ENCODE data around the gene MAPK13. TPM values are rescaled to one million over a fixed set of nuclear protein-coding genes. Genes with fewer than 3 reads are reported as not detected.
A peak's percentile ranks its signal among the peaks of the same experiment; 100 is the strongest.

The MAPK13 gene
- total and polyA plus RNA-seq, 2 donors (not counting 1 experiment from before 2014, with no cell fraction given) = 20.6 to 34.8 TPM

DNA sequence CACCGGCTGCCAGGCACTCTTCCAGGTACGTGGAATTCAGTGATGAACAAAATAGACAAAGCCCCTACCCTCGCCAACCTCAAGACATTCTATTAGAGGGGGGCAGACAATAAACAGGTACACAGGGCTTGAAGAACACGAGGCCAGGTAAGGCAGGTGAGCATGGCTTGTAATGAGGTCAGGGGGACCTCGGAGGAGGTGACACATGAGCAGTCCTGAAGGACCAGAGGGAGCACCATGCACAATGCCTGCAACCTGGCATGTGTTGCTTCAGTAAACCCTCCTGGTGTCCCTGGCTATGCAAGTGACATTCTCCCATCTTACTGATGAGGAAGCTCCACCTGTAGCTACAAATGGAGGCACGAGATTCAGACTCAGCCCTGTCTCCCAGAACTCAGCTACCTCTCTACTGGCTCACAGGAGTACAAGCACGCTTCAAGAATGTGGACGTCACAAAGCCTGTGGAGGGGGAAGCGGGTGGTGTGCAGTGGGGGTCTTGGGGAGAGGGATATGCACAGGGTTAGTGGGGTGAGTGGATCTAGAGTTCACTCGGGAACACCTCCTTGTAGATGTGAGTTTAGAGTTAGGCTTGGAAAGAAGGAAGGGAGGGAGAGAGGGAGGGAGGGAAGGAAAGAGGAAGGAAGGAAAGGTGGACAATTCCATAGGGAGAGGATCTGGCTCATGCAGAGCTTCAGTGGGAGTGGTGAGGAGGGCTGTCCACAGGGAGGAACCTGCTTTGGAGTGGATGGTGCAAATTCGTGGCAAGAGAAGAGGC, 7.6 kb upstream of the MAPK13 start:
- Histone ChIP-seq H2AFZ (ENCODE audit: insufficient read depth, low read depth, low read length, poor library complexity, severe bottlenecking) (no peak overlapping the region), H3K4me2 (replicated peaks; ENCODE audit: low read depth, low read length, poor library complexity, severe bottlenecking) (peak overlapping the region; percentile 60), H3K4me1 (ENCODE audit: control insufficient read depth in 2 of 2, insufficient read depth in 2 of 2, low read length in 2 of 2) (peaks cover 66 to 78% of the 10 kb centered on the region in 2 donors), H3K9me3 (ENCODE audit: control extremely low read depth in 1 of 3, control insufficient read depth in 2 of 3, insufficient read depth in 1 of 3, low read length in 2 of 3) (peaks cover 0 to 5% (median 0%) of the 10 kb centered on the region in 3 donors), H3K9ac (ENCODE audit: low read length) (no peak overlapping the region), H3K27me3 (replicated peaks in 1 of 4; ENCODE audit: control extremely low read depth in 1 of 4, control insufficient read depth in 3 of 4, insufficient read depth in 4 of 4, low read length in 3 of 4) (no peaks in the 10 kb centered on the region), H3K79me2 (ENCODE audit: control insufficient read depth, insufficient read depth, low read length) (peaks cover 10% of the 10 kb centered on the region), H4K20me1 (ENCODE audit: control insufficient read depth, insufficient read depth, low read length, poor library complexity, severe bottlenecking) (no peaks in the 10 kb centered on the region), H3K27ac (ENCODE audit: low read length in 2 of 2) (peak overlapping the region; percentile 62 to 95), H3K36me3 (replicated peaks in 1 of 2; ENCODE audit: control extremely low read depth in 1 of 2, control insufficient read depth in 1 of 2, extremely low read depth in 1 of 2, insufficient read depth in 2 of 2, low read length in 1 of 2) (no peaks in the 10 kb centered on the region), H3K4me3 (ENCODE audit: control extremely low read depth in 1 of 5, extremely low read depth in 1 of 5, insufficient read depth in 1 of 5, low read depth in 2 of 5, low read length in 4 of 5) (no peak overlapping the region)
- WGBS (ENCODE audit: insufficient coverage) = 94% methylated on average over 9 of the region's 11 CpGs
- Mint-ChIP-seq H3K4me1 (peaks cover 77% of the 10 kb centered on the region), H3K9me3 (ENCODE audit: insufficient read depth) (no peaks in the 10 kb centered on the region), H3K27me3 (no peaks in the 10 kb centered on the region), H3K27ac (peak overlapping the region; percentile 88), H3K4me3 (no peak overlapping the region)
- ChIA-PET POLR2A (no interaction called here), CTCF (interaction anchor here (0.7 to 4.3 kb wide), 10 partner anchors 10 to 85 kb away, joined by 3 to 61 read pairs (median 8); partner anchors contain the start of gene BRPF3)
- intact Hi-C loops (cut with micrococcal nuclease) = loop anchor here (1.0 to 5.0 kb wide), 2 partner anchors 74 to 240 kb away; partner anchors contain the start of gene BRPF3
- DNase-seq = no peak
- no peak for ATAC-seq (ENCODE audit: low read depth)
- TF ChIP-seq, protein P1, sequence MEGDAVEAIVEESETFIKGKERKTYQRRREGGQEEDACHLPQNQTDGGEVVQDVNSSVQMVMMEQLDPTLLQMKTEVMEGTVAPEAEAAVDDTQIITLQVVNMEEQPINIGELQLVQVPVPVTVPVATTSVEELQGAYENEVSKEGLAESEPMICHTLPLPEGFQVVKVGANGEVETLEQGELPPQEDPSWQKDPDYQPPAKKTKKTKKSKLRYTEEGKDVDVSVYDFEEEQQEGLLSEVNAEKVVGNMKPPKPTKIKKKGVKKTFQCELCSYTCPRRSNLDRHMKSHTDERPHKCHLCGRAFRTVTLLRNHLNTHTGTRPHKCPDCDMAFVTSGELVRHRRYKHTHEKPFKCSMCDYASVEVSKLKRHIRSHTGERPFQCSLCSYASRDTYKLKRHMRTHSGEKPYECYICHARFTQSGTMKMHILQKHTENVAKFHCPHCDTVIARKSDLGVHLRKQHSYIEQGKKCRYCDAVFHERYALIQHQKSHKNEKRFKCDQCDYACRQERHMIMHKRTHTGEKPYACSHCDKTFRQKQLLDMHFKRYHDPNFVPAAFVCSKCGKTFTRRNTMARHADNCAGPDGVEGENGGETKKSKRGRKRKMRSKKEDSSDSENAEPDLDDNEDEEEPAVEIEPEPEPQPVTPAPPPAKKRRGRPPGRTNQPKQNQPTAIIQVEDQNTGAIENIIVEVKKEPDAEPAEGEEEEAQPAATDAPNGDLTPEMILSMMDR (IDR thresholded peaks at IDR 0.05) = no peak
- TF ChIP-seq EZH2 (IDR thresholded peaks at IDR 0.05; ENCODE audit: borderline replicate concordance, insufficient read depth, low read depth, low read length, poor library complexity, severe bottlenecking) = no peak
